Spleen (tissue), 11 donors: ENCODE results near the gene NDST3. TPM values are rescaled to one million over a fixed set of nuclear protein-coding genes. Genes with fewer than 3 reads are reported as not detected.

ENCODE experiments used
- DNase-seq: peaks from one replicate; pipeline ENCODE4 v3.0.0-alpha.2; 2020
- H3K27ac ChIP-seq, 8 donors: fragments of 200-600 bp; sonication (generic) in 7 of 8; 1 replicate in 4 of 8; 2 replicates in 4 of 8; pipeline versions ENCODE4 v1.5.0 to v1.8.0; 2016 to 2021; ENCODE audit warnings: inconsistent platforms in 4 of 8, mild to moderate bottlenecking in 4 of 8, moderate library complexity in 1 of 8
- H3K27me3 ChIP-seq, 7 donors: fragments of 200-600 bp; sonication (generic) in 6 of 7; replicated peaks in 1 of 7; 1 replicate in 4 of 7; 2 replicates in 3 of 7; pipeline versions ENCODE4 v1.5.0 to v1.8.0; 2016 to 2021; ENCODE audit warnings: inconsistent platforms in 3 of 7, mild to moderate bottlenecking in 1 of 7
- H3K36me3 ChIP-seq, 6 donors: fragments of 200-600 bp; sonication (generic) in 5 of 6; 1 replicate in 4 of 6; 2 replicates in 2 of 6; pipeline versions ENCODE4 v1.5.0 to v1.8.0; 2016 to 2021; ENCODE audit warnings: inconsistent platforms in 2 of 6
- H3K4me1 ChIP-seq, 6 donors: fragments of 200-600 bp; sonication (generic) in 5 of 6; 1 replicate in 3 of 6; 2 replicates in 3 of 6; pipeline versions ENCODE4 v1.5.0 to v1.8.0; 2016 to 2021; ENCODE audit warnings: inconsistent platforms in 3 of 6
- H3K4me3 ChIP-seq, 8 donors: fragments of 200-600 bp; sonication (generic) in 7 of 8; 1 replicate in 4 of 8; 2 replicates in 4 of 8; pipeline versions ENCODE4 v1.5.0 to v1.8.0; 2016 to 2021; ENCODE audit warnings: inconsistent platforms in 4 of 8, mild to moderate bottlenecking in 4 of 8, moderate library complexity in 2 of 8
- H3K9me3 ChIP-seq, 8 donors: fragments of 200-600 bp; sonication (generic) in 7 of 8; 1 replicate in 4 of 8; 2 replicates in 4 of 8; pipeline versions ENCODE4 v1.5.0 to v1.8.0; 2016 to 2021; ENCODE audit warnings: inconsistent platforms in 4 of 8
- POLR2A ChIP-seq, 3 donors: fragments of 450-650 bp; IDR thresholded peaks; one replicate each; pipeline ENCODE4 v1.5.1; 2017; ENCODE audit warnings: antibody characterized with exemption in 3 of 3, mild to moderate bottlenecking in 1 of 3
- POLR2AphosphoS5 ChIP-seq, 3 donors: sonication (generic); formaldehyde crosslinking; IDR thresholded peaks; one replicate each; pipeline ENCODE4 v1.5.1; 2017; ENCODE audit warnings: antibody characterized with exemption in 3 of 3
- WGBS, 5 donors: extraction: QIAGEN DNeasy Blood & Tissue Kit in 3 of 5; methylation state at CpG; one replicate each; pipeline versions ENCODE4 v1.1.5 to v1.1.7; 2013 to 2018; 5-methylcytosine and 5-hydroxymethylcytosine counted together
- intact Hi-C: fragments of 100-400 bp; cut with DNase I; formaldehyde crosslinking; loops from one replicate; pipeline ENCODE4 v1.15.0; 2023; ENCODE audit warnings: low total_unique reads
- polyA plus RNA-seq, 3 donors: library from polyadenylated mRNA; stranded (reverse); fragments of 200-250 nt; gene quantifications; one replicate each; pipeline ENCODE4 v1.2.1, GENCODE V29; 2013
- total RNA-seq, 7 donors: library from RNA; depleted of rRNA in 3 of 7; stranded (reverse); fragments of >200 nt in 3 of 7; fragmentation: NEBNext Ultra II Directional in 4 of 7; extraction: Animal tissue kit (Norgen Biotek cat#: 25700) in 4 of 7; gene quantifications; one replicate each; pipeline versions ENCODE4 v1.1.0 to v1.2.1, GENCODE V29; 2016 to 2021
- TF ChIP-seq, protein P1 (sequence below), 11 experiments: fragments of 200-600 bp in 7 of 11; fragments of 450-650 bp in 4 of 11; sonication (generic) in 4 of 11; IDR thresholded peaks in 8 of 11; conservative IDR thresholded peaks in 3 of 11; 1 replicate in 7 of 11; 2 replicates in 4 of 11; pipeline versions ENCODE4 v1.4.0 to v1.8.0; 2016 to 2021; ENCODE audit warnings: antibody characterized with exemption in 11 of 11, inconsistent platforms in 4 of 11, mild to moderate bottlenecking in 1 of 11
- donor health status: healthy with polysubstance abuse.
- donor health status: DM: no; HTN: no; CAD: no; lungs with moderate emphysema.
- donor health status: DM: no; HTN: no; CAD: no.
- donor health status: Bipolar disorder and iron deficiency.
- donor health status: healthy.
- donor health status: DM: no; HTN: no; CAD: no.
- donor health status: DM: yes; HTN: yes; CAD: no.

The NDST3 gene
- total and polyA plus RNA-seq, 10 donors = 0.24 to 21.9 (median 5.7) TPM

DNA sequence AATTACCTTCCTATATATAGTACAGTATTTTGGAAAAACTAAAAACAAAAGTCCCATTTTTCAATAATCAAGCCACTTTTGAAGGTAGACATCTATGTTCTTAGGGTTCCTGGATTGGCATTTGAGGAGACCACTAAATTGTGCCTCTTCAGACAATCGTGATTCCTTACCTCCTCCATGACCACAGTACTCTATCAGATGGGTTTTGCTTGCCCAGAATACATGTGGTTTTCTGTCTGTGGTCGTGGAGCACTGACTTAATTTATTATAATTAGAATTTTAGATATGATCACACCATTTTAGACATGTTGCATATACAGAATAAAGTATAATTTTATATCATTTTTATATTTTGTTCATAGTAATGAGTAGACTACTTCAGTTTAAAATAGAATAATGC, 67.9 kb downstream of the NDST3 start:
- 40 to 54% (median 47%) methylated on average over 2 of the region's 2 CpGs for WGBS, 5 donors
- no peaks in the 10 kb centered on the region for H3K9me3 ChIP-seq
- H3K27ac ChIP-seq = no peak overlapping the region
- H3K4me3 ChIP-seq = no peak overlapping the region
- no peaks in the 10 kb centered on the region for H3K4me1 ChIP-seq
- no peak for DNase-seq
- no peak for TF ChIP-seq POLR2AphosphoS5 (IDR thresholded peaks at IDR 0.05)
- TF ChIP-seq, protein P1, sequence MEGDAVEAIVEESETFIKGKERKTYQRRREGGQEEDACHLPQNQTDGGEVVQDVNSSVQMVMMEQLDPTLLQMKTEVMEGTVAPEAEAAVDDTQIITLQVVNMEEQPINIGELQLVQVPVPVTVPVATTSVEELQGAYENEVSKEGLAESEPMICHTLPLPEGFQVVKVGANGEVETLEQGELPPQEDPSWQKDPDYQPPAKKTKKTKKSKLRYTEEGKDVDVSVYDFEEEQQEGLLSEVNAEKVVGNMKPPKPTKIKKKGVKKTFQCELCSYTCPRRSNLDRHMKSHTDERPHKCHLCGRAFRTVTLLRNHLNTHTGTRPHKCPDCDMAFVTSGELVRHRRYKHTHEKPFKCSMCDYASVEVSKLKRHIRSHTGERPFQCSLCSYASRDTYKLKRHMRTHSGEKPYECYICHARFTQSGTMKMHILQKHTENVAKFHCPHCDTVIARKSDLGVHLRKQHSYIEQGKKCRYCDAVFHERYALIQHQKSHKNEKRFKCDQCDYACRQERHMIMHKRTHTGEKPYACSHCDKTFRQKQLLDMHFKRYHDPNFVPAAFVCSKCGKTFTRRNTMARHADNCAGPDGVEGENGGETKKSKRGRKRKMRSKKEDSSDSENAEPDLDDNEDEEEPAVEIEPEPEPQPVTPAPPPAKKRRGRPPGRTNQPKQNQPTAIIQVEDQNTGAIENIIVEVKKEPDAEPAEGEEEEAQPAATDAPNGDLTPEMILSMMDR (IDR thresholded peaks at IDR 0.05 in 8 of 11, conservative IDR thresholded peaks at IDR 0.05 in 3 of 11) = no peak
- no peak for TF ChIP-seq POLR2A (IDR thresholded peaks at IDR 0.05)
- intact Hi-C loops = no loop called here
- no peaks in the 10 kb centered on the region for H3K27me3 ChIP-seq
- H3K36me3 ChIP-seq = no peaks in the 10 kb centered on the region

DNA sequence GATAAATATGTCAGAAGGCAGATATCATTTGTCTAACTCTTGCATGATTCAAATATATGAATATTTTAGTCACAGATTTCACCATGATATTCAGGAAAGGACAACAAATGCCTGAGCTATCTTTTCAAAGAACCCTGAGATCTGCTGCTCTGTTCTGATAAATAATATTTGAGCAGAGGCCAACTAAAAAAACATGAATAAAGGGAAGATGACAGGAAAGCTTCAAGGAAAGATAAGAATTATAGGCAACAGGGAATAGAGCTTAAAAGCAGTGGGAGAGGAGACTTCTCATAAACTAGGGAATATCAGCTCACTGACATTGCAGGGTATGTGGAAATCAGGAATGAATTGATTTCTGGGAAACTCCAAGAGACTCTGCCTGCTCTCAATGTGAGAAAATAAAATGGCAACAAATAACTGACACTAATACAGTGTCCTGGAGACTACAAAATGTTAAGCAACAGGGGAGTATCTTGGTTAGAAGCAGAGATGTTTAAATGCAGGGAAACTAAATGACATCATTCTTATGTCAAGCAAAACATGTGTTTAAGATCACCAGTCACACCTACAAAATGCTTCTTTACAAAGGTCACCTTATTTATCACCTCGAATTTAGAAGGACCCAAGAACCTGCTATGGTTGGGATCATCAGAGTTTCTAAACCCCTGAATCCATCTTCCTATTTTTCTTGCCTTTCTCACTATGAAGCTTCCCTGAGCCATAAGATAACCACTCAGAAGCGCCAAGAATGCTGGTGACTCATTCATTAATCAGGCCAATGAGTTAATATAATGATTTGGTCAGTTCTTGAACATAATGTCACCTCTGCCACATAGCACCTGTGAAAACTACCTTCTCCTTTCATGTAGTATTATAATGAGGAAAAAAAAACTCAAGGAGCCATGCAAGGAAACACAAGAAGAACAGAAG, 78.1 kb downstream of the NDST3 start:
- no peaks in the 10 kb centered on the region for H3K36me3 ChIP-seq
- WGBS, 5 donors = 65 to 84% (median 70%) methylated on average over 2 of the region's 2 CpGs
- TF ChIP-seq, protein P1 (IDR thresholded peaks at IDR 0.05 in 8 of 11, conservative IDR thresholded peaks at IDR 0.05 in 3 of 11) = no peak
- TF ChIP-seq POLR2A (IDR thresholded peaks at IDR 0.05) (no peak), POLR2AphosphoS5 (IDR thresholded peaks at IDR 0.05) (no peak)
- intact Hi-C loops = no loop called here
- no peaks in the 10 kb centered on the region for H3K27me3 ChIP-seq
- no peak overlapping the region for H3K4me3 ChIP-seq
- H3K27ac ChIP-seq = peak overlapping the region in 1 of 8 donors; percentile 39
- no peaks in the 10 kb centered on the region for H3K4me1 ChIP-seq
- DNase-seq = no peak
- no peaks in the 10 kb centered on the region for H3K9me3 ChIP-seq

DNA sequence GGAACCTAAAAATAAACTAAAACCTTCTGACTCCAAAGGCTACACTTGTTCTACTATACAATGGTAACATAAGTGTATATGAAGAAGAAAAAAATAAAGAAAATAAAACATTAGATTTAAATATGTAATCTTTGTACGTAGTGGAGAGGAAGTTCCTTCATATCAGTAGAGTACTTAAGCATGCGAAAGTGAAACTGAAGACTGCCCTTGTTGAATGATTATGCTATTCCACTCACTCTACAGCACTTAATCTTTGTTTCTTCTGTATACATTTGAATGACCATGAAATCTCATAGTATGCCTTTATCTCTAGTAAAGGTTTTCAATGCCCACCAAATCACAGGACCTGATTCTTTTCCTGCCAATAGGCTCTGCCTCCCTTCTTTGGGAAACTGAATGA, 78.9 kb downstream of the NDST3 start:
- 4 to 23% (median 6%) methylated on average over 2 of the region's 2 CpGs for WGBS, 5 donors
- intact Hi-C loops = no loop called here
- Histone ChIP-seq H3K27me3 (no peaks in the 10 kb centered on the region), H3K4me3 (no peak overlapping the region), H3K27ac (no peak overlapping the region), H3K36me3 (no peaks in the 10 kb centered on the region), H3K4me1 (no peaks in the 10 kb centered on the region), H3K9me3 (no peaks in the 10 kb centered on the region)
- DNase-seq = no peak
- no peak for TF ChIP-seq POLR2A (IDR thresholded peaks at IDR 0.05)

DNA sequence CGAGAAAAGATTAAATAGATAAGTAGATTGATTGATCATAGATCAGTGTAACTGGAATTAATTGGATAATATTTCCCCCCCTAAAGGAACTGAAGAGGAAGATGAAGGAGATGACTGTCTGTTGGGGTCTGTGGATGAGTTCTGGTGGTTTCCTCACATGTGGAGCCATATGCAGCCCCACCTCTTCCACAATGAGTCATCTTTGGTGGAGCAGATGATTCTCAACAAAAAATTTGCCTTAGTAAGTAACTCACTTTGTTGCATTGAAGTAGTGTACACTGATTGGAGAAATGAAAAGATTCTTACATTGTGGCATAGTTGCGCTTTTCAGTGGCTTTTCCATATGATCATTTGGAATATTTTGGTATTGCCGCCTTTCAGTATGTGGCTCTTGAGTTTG, 80.4 kb downstream of the NDST3 start:
- 91 to 93% (median 92%) methylated on average over 3 of the region's 3 CpGs for WGBS, 5 donors
- no peak overlapping the region for H3K27ac ChIP-seq
- H3K4me3 ChIP-seq = no peak overlapping the region
- intact Hi-C loops = no loop called here
- TF ChIP-seq, protein P1 (IDR thresholded peaks at IDR 0.05 in 8 of 11, conservative IDR thresholded peaks at IDR 0.05 in 3 of 11) = no peak
- TF ChIP-seq POLR2AphosphoS5 (IDR thresholded peaks at IDR 0.05) = no peak
- TF ChIP-seq POLR2A (IDR thresholded peaks at IDR 0.05) = no peak
- H3K9me3 ChIP-seq = no peaks in the 10 kb centered on the region
- H3K36me3 ChIP-seq = no peaks in the 10 kb centered on the region
- no peaks in the 10 kb centered on the region for H3K27me3 ChIP-seq
- no peaks in the 10 kb centered on the region for H3K4me1 ChIP-seq
- DNase-seq = no peak
